A549 treated with dexamethasone at 1 μM for 4 hours (cell line): ENCODE measurements around the gene AIFM1. TPM values are rescaled to one million over a fixed set of nuclear protein-coding genes. Genes with fewer than 3 reads are reported as not detected.

Source experiments
- total RNA-seq: library from RNA; stranded (reverse); fragments of 200-300 nt; extraction: Qiagen RNA extraction; gene quantifications from 5 replicates; pipeline ENCODE4 v1.2.3, GENCODE V29; 2022

The AIFM1 gene
- total RNA-seq: 69.0 to 74.6 TPM (median 72.0 TPM) in 5 replicates

DNA sequence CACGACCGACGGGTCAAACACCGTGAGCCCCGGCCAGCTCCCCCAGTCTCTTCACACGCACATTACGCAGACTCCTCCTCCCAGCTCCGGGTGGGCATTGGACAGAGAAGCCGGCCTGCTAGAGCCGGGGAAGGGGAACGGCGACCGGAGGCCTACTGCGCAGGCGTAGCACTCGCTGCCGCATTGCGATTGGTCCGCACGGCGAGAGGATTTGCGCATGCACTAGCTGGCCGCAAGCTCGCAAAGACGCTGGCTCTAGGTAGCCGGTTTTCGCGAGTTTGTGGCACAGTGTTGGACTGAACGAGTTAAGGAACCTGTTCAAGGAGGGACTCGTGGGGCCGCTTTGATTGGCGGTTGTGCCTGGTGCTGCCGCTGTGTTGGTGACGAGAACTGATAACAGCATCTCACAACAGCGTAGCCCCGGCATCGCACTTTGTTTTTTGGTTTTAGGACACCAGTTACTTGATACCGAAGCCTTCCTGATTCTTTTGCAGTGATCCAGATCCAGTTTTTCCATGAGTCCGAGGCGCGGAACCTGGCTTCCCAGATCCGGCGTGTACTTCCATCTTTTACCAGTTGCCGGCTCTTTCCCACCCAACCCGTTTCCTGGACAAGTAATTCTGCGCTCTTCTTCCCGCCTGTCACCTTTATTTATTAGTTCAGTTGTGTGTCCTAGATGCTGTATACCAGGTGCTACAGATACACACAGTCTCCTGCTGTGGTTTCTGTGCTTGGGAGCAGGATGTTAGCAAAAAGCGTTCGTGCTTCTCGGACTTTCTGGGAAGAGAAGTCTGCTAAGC is at the start of gene AIFM1:
Gene AIFM1, minus strand, starts transcription at position 139 of the 800 bp plus-strand sequence. CDS start 185 bp downstream, outside the sequence.

DNA sequence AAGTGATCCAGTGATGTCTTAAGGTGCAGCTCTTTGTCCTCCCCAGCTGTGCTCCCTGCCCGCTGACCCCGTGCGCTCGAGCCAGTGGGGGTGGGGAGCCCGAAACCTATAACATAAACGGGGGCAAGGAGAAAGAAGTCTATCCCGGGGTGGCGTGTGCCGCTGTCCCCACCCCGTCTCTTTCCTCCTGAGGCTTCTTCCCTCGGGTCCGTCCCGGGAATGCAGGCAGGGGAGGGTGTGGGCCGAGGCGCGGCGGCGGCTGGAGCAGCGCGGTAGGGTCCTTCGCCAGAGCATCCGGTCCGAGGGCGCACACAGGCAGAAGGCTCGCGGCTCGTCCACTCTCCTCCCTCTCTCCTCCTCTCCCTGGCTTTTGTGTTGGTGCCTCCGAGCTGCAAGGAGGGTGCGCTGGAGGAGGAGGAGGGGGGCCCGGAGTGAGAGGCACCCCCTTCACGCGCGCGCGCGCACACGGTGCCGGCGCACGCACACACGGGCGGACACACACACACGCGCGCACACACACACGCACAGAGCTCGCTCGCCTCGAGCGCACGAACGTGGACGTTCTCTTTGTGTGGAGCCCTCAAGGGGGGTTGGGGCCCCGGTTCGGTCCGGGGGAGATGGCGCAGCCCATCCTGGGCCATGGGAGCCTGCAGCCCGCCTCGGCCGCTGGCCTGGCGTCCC is 5.9 kb upstream of the AIFM1 start, which contains the start of gene RAB33A:
Gene RAB33A, plus strand, starts transcription at position 517 of the 681 bp plus-strand sequence. Its CDS starts 101 bp downstream, at position 618.

DNA sequence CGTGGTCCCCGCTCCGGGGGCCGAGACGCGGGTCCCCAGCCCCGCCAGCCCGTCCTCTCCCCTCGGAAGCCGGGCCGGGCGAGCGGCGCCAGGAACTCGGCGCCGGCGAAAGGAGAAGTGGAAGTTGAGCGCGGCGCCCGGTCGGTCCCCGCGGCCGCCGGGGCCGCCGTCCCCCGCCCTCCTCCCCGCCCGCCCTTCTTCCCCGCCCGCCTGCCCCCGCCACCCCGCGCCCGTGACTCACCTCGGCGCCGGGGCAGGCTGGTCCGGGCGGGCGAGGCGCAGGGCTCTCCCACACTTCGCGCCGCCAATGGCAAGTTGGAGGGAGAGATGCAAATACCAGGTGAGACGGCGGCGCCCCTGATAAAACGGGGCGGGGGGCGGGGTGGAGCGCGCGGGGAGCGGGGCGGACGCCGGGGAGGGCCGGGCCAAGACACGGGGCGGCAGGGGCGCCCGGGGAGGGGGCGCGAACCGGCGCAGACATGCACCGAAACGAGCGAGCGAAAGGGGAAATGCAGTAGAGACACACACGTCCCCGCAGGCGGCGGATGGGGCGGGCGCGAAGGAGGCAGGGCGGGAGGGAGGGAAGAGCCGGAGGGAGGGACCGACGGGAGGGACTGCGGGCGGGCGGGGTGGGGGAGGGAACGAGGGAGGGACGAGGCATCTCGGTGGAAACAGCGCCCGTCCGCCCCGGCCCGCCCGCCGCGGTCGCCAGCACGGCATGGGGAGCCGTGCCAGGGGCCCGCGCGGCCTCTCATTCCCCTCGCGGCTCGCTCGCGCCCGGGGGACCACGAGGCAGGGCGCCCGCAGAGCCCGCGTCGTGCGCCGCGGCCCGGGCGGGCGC is 55.0 kb downstream of the AIFM1 start, which contains the start of gene ELF4:
Gene ELF4, minus strand, starts transcription at position 119 of the 841 bp plus-strand sequence. CDS start 29,167 bp downstream, outside the sequence.

Other genes with a start within 250 kb of the AIFM1 start
- 8.2 to 13.7 TPM (median 11.5 TPM) in 5 replicates for gene BCORL1, start 183.2 kb downstream of the AIFM1 start, total RNA-seq
- 25.0 to 31.6 TPM (median 29.7 TPM) in 5 replicates for gene ELF4, start 55.3 kb downstream of the AIFM1 start, total RNA-seq
- 0.11 to 0.19 TPM (median 0.17 TPM) in 5 replicates for gene RAB33A, start 6.1 kb upstream of the AIFM1 start, total RNA-seq
- 2.7 to 4.6 TPM (median 3.2 TPM) in 5 replicates for gene ZNF280C, start 103.1 kb upstream of the AIFM1 start, total RNA-seq
- gene SLC25A14, start 174.1 kb upstream of the AIFM1 start, total RNA-seq: 16.8 to 19.4 TPM (median 17.4 TPM) in 5 replicates
- gene GPR119, start 219.8 kb upstream of the AIFM1 start, total RNA-seq: not detected in 5 replicates
- gene RBMX2, start 236.1 kb upstream of the AIFM1 start, total RNA-seq: 28.2 to 33.1 TPM (median 29.9 TPM) in 5 replicates